Keratinocyte (primary cell): ENCODE data around the gene NCL. TPM values are rescaled to one million over a fixed set of nuclear protein-coding genes. Genes with fewer than 3 reads are reported as not detected.

ENCODE experiments used
- DNase-seq: peaks from one replicate; pipeline ENCODE4 v3.0.0-alpha.2; 2011; ENCODE audit warnings: low read depth, missing footprints, low spot score
- FAIRE-seq: peaks from 2 replicates; lab custom pipeline; 2011; peaks lifted over from hg19 to GRCh38; lab: Jason Lieb, UNC
- H2AFZ ChIP-seq: 2 replicates; pipeline ENCODE4 v1.6.0; 2012; ENCODE audit warnings: low read length, control low read depth, inconsistent platforms; ENCODE audit not compliant: control insufficient read depth
- H3K27ac ChIP-seq: 2 replicates; pipeline ENCODE4 v1.5.1; 2011; ENCODE audit warnings: low read length; ENCODE audit not compliant: control insufficient read depth, insufficient read depth
- H3K27me3 ChIP-seq: 3 replicates; pipeline ENCODE4 v1.6.0; 2011; ENCODE audit warnings: low read length; ENCODE audit not compliant: control insufficient read depth, insufficient read depth; ENCODE audit errors: extremely low read depth
- H3K36me3 ChIP-seq, 2 experiments: 2 replicates in 1 of 2; 3 replicates in 1 of 2; pipeline ENCODE4 v1.5.1; 2011; ENCODE audit warnings: low read length in 2 of 2, mild to moderate bottlenecking in 1 of 2; ENCODE audit not compliant: control insufficient read depth in 2 of 2, insufficient read depth in 2 of 2; ENCODE audit errors: extremely low read depth in 1 of 2
- H3K4me1 ChIP-seq: 3 replicates; pipeline ENCODE4 v1.5.1; 2011; ENCODE audit warnings: low read length; ENCODE audit not compliant: control insufficient read depth, insufficient read depth; ENCODE audit errors: extremely low read depth
- H3K4me2 ChIP-seq: 3 replicates; pipeline ENCODE4 v1.6.0; 2011; ENCODE audit warnings: low read depth, low read length; ENCODE audit not compliant: control insufficient read depth, insufficient read depth; ENCODE audit errors: extremely low read depth
- H3K4me3 ChIP-seq, 3 experiments: fragments of 200-600 bp in 1 of 3; sonication (generic) in 1 of 3; 2 replicates in 2 of 3; 3 replicates in 1 of 3; pipeline ENCODE4 v1.5.1; 2011 to 2016; ENCODE audit warnings: low read length in 3 of 3, mild to moderate bottlenecking in 3 of 3, control low read depth in 2 of 3, inconsistent platforms in 1 of 3, low read depth in 1 of 3, mixed read lengths in 1 of 3, mixed run types in 1 of 3, moderate library complexity in 1 of 3; ENCODE audit not compliant: control insufficient read depth in 2 of 3, insufficient read depth in 2 of 3; ENCODE audit errors: extremely low read depth in 1 of 3
- H3K79me2 ChIP-seq: 2 replicates; pipeline ENCODE4 v1.6.0; 2012; ENCODE audit warnings: low read length; ENCODE audit not compliant: control insufficient read depth, insufficient read depth
- H3K9ac ChIP-seq: 3 replicates; pipeline ENCODE4 v1.6.0; 2011; ENCODE audit warnings: low read length; ENCODE audit not compliant: control insufficient read depth, insufficient read depth; ENCODE audit errors: extremely low read depth
- H3K9me1 ChIP-seq: 3 replicates; pipeline ENCODE4 v1.6.0; 2011; ENCODE audit warnings: low read length; ENCODE audit not compliant: control insufficient read depth, insufficient read depth; ENCODE audit errors: extremely low read depth
- H3K9me3 ChIP-seq: 2 replicates; pipeline ENCODE4 v1.5.1; 2012; ENCODE audit warnings: low read depth, low read length; ENCODE audit not compliant: control insufficient read depth
- H4K20me1 ChIP-seq: 3 replicates; pipeline ENCODE4 v1.6.0; 2011; ENCODE audit warnings: low read length; ENCODE audit not compliant: control insufficient read depth, insufficient read depth; ENCODE audit errors: extremely low read depth
- EZH2 ChIP-seq: IDR thresholded peaks from one replicate; pipeline ENCODE4 v1.6.1; 2012; ENCODE audit warnings: inconsistent platforms, mild to moderate bottlenecking, low read length, moderate library complexity
- dilution Hi-C: fragments of 300-500 bp; cut with MboI; formaldehyde crosslinking; loops from one replicate; pipeline ENCODE4 v1.7.0; 2020; ENCODE audit warnings: low sequenced_read_pairs; ENCODE audit not compliant: extremely low pct_ligation_motif_present
- polyA plus RNA-seq, 5 experiments: library from polyadenylated mRNA; depleted of rRNA in 3 of 5; stranded (reverse) in 3 of 5; stranded (forward) in 1 of 5; unstranded in 1 of 5; fragments of >200 nt; gene quantifications; 1 replicate in 1 of 5; 2 replicates in 3 of 5; 3 replicates in 1 of 5; pipeline versions ENCODE4 v1.2.1 to v1.2.3, GENCODE V29; 2011 to 2012; ENCODE audit warnings: missing spikeins in 2 of 5, low read depth in 1 of 5, low replicate concordance in 1 of 5
- TF ChIP-seq, protein P1 (sequence below), 3 experiments: IDR thresholded peaks in 1 of 3; conservative IDR thresholded peaks in 1 of 3; optimal IDR thresholded peaks in 1 of 3; 2 replicates in 2 of 3; 3 replicates in 1 of 3; pipeline versions ENCODE3 to v1.5.1; 2011; ENCODE audit warnings: low read length in 3 of 3, mild to moderate bottlenecking in 3 of 3, moderate library complexity in 2 of 3, control low read depth in 1 of 3, inconsistent platforms in 1 of 3; ENCODE audit not compliant: insufficient read depth in 2 of 3; ENCODE audit errors: extremely low read depth in 1 of 3

NCL gene
- polyA plus RNA-seq, 1 donor (not counting 4 experiments of a cell fraction or from before 2014, with no cell fraction given): 247 TPM

DNA sequence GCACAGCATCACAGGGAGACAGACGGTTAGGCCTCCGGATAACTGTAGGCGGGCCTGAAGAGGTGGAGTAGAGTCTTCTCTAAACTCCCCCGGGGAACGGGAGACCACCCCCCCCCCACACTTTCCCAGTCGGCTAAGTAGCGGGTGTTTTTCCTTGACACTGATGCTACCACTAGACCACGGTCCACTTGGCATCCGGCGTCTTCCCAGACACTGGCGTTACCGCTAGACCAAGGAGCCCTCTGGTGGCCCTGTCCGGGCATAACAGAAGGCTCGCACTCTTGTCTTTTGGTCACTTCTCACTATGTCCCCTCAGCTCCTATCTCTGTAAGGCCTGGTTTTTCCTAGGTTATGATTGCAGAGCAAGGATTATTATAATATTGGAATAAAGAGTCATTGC, 25.7 kb upstream of the NCL start:
- no peak overlapping the region for H3K4me2 ChIP-seq
- FAIRE-seq (no peak), DNase-seq (no peak)
- dilution Hi-C loops: no loop called here
- H3K27me3 ChIP-seq: no peaks in the 10 kb centered on the region
- no peaks in the 10 kb centered on the region for H3K9me1 ChIP-seq
- no peaks in the 10 kb centered on the region for H3K79me2 ChIP-seq
- no peaks in the 10 kb centered on the region for H3K4me1 ChIP-seq
- no peak overlapping the region for H3K4me3 ChIP-seq
- no peak for TF ChIP-seq EZH2
- TF ChIP-seq, protein P1, sequence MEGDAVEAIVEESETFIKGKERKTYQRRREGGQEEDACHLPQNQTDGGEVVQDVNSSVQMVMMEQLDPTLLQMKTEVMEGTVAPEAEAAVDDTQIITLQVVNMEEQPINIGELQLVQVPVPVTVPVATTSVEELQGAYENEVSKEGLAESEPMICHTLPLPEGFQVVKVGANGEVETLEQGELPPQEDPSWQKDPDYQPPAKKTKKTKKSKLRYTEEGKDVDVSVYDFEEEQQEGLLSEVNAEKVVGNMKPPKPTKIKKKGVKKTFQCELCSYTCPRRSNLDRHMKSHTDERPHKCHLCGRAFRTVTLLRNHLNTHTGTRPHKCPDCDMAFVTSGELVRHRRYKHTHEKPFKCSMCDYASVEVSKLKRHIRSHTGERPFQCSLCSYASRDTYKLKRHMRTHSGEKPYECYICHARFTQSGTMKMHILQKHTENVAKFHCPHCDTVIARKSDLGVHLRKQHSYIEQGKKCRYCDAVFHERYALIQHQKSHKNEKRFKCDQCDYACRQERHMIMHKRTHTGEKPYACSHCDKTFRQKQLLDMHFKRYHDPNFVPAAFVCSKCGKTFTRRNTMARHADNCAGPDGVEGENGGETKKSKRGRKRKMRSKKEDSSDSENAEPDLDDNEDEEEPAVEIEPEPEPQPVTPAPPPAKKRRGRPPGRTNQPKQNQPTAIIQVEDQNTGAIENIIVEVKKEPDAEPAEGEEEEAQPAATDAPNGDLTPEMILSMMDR (optimal IDR thresholded peaks at IDR 0.05 in 1 of 3, IDR thresholded peaks at IDR 0.05 in 1 of 3, conservative IDR thresholded peaks at IDR 0.05 in 1 of 3; ENCODE audit: extremely low read depth in 1 of 3, insufficient read depth in 2 of 3, low read length in 3 of 3): peak in 1 of 3 experiments; percentile 31
- H4K20me1 ChIP-seq: no peaks in the 10 kb centered on the region
- H3K27ac ChIP-seq: no peak overlapping the region
- no peaks in the 10 kb centered on the region for H3K9me3 ChIP-seq
- H2AFZ ChIP-seq: no peak overlapping the region
- no peaks in the 10 kb centered on the region for H3K36me3 ChIP-seq
- no peak overlapping the region for H3K9ac ChIP-seq

DNA sequence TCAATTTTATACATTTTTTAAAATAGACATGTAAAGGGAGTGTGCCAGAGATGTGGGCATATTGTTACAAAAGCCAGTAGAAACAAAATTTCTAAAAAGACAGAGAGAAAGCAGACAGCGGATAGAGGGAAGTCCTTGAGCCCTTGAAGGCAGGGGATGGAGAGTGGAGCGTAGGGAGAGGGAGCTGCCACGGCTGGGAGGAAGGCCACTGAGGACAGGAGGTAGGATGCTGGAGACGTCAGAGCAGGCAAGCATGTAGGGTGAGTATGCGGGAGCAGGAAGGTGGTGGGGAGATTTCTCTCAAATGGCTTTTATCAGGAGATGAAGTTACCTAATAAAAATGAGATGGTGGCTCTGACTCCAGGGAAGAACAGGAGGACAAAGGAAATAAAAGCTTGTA, 24.0 kb upstream of the NCL start:
- H3K27me3 ChIP-seq: no peaks in the 10 kb centered on the region
- H3K79me2 ChIP-seq: no peaks in the 10 kb centered on the region
- dilution Hi-C loops: no loop called here
- no peak for DNase-seq
- TF ChIP-seq EZH2: no peak
- TF ChIP-seq, protein P1 (optimal IDR thresholded peaks at IDR 0.05 in 1 of 3, IDR thresholded peaks at IDR 0.05 in 1 of 3, conservative IDR thresholded peaks at IDR 0.05 in 1 of 3; ENCODE audit: extremely low read depth in 1 of 3, insufficient read depth in 2 of 3, low read length in 3 of 3): no peak
- H3K9me1 ChIP-seq: no peaks in the 10 kb centered on the region
- H3K27ac ChIP-seq: no peak overlapping the region
- H3K9me3 ChIP-seq: no peaks in the 10 kb centered on the region
- FAIRE-seq: no peak
- H3K36me3 ChIP-seq: no peaks in the 10 kb centered on the region
- H4K20me1 ChIP-seq: no peaks in the 10 kb centered on the region
- no peak overlapping the region for H3K4me2 ChIP-seq
- H3K9ac ChIP-seq: no peak overlapping the region
- H2AFZ ChIP-seq: no peak overlapping the region
- no peaks in the 10 kb centered on the region for H3K4me1 ChIP-seq
- H3K4me3 ChIP-seq: no peak overlapping the region
